NCI-H2029 (cell line): ENCODE data around the gene PLOD2.

Experiments used
- DNase-seq: peaks from one replicate; lab custom pipeline; 2025; lab: John Stamatoyannopoulos, UW

Gene PLOD2

GRCh38 chr3:146166415-146166821, 5.4 kb upstream of the PLOD2 start:
- DNase-seq, result no peak

- DNase-seq, result no peak
These were observed 4.9 kb upstream of the PLOD2 start for GRCh38 chr3:146165877-146166276.

- DNase-seq, result no peak
These were observed 4.2 kb upstream of the PLOD2 start for GRCh38 chr3:146164971-146165769.

GRCh38 chr3:146164506-146164905, 3.5 kb upstream of the PLOD2 start:
- DNase-seq, result no peak

GRCh38 chr3:146164071-146164470, 3.1 kb upstream of the PLOD2 start:
- DNase-seq, result no peak

GRCh38 chr3:146163584-146163983, 2.6 kb upstream of the PLOD2 start:
- no peak for DNase-seq

GRCh38 chr3:146162561-146162960, 1.6 kb upstream of the PLOD2 start:
- no peak for DNase-seq

GRCh38 chr3:146161663-146162002, 649 bp upstream of the PLOD2 start:
- no peak for DNase-seq

- no peak for DNase-seq
These were observed 542 bp downstream of the PLOD2 start for GRCh38 chr3:146160321-146160963.

GRCh38 chr3:146159616-146160320, 1.2 kb downstream of the PLOD2 start:
- DNase-seq, result no peak

- no peak for DNase-seq
These were observed 1.9 kb downstream of the PLOD2 start for GRCh38 chr3:146159037-146159436.

GRCh38 chr3:146157325-146158060, 3.5 kb downstream of the PLOD2 start:
- no peak for DNase-seq

GRCh38 chr3:146156666-146157314, 4.2 kb downstream of the PLOD2 start:
- DNase-seq, result no peak

GRCh38 chr3:146156095-146156494, 4.9 kb downstream of the PLOD2 start:
- DNase-seq, result no peak

GRCh38 chr3:146154995-146155394, 6.0 kb downstream of the PLOD2 start:
- DNase-seq, result no peak

- DNase-seq, result no peak
These were observed 6.7 kb downstream of the PLOD2 start for GRCh38 chr3:146154316-146154715.

GRCh38 chr3:146153429-146153828, 7.6 kb downstream of the PLOD2 start:
- DNase-seq, result no peak

GRCh38 chr3:146152834-146153233, 8.2 kb downstream of the PLOD2 start:
- DNase-seq, result no peak

GRCh38 chr3:146148468-146148931, 12.5 kb downstream of the PLOD2 start:
- no peak for DNase-seq

- DNase-seq, result no peak
These were observed 15.3 kb downstream of the PLOD2 start for GRCh38 chr3:146145642-146146041.

GRCh38 chr3:146142757-146143156, 18.2 kb downstream of the PLOD2 start:
- DNase-seq, result no peak

GRCh38 chr3:146139586-146140110, 21.3 kb downstream of the PLOD2 start:
- DNase-seq, result no peak
